ENCODE results near the gene NDUFV3.
"Not testable (repeated sequence)": the region's sequence is repeated elsewhere in the genome, so short reads cannot be mapped to it uniquely, and the experiment has no call there.

DNA sequence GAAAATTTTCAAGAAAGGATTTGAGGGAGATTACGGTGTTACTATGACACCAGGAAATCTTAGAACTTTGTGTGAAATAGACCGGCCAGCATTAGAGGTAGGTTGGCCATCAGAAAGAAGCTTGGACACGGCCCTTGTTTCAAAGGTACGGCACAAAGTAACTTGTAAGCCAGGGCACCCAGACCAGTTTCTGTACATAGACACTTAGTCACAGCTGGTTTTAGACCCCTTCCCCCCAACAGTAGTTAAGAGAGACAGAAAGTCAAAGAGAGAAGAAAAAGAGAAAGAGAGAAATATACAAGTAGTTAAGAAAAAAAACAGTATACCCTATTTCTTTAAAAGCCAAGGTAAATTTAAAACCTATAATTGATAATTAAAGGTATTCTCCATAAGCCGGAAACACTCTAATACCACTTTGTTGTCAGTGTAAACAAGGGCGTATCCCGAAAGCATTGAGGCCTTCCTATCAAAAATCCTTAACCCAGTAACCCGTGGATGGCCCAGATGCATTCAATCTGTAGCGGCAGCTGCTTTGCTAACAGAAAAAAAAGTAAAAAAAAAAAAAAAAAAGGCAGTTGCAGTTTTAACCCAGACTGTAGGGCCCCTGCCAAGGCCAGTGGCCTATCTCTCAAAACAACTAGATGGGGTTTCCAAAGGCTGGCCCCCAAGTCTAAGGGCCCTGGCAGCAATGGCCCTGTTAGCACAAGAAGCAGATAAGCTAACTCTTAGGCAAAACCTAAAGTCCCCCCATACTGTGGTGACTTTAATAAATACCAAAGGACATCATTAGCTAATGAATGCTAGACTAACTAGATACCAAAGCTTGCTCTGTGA lies 40.2 kb downstream of the NDUFV3 start:
- TF ChIP-seq, protein P1, sequence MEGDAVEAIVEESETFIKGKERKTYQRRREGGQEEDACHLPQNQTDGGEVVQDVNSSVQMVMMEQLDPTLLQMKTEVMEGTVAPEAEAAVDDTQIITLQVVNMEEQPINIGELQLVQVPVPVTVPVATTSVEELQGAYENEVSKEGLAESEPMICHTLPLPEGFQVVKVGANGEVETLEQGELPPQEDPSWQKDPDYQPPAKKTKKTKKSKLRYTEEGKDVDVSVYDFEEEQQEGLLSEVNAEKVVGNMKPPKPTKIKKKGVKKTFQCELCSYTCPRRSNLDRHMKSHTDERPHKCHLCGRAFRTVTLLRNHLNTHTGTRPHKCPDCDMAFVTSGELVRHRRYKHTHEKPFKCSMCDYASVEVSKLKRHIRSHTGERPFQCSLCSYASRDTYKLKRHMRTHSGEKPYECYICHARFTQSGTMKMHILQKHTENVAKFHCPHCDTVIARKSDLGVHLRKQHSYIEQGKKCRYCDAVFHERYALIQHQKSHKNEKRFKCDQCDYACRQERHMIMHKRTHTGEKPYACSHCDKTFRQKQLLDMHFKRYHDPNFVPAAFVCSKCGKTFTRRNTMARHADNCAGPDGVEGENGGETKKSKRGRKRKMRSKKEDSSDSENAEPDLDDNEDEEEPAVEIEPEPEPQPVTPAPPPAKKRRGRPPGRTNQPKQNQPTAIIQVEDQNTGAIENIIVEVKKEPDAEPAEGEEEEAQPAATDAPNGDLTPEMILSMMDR (IDR thresholded peaks at IDR 0.05) = not testable (repeated sequence)
- not testable (repeated sequence) for TF ChIP-seq POLR2AphosphoS5 (IDR thresholded peaks at IDR 0.05)
